ENCODE results near the gene KRTAP4-3. TPM values are rescaled to one million over a fixed set of nuclear protein-coding genes. Genes with fewer than 3 reads are reported as not detected.

The KRTAP4-3 gene
- total and polyA plus RNA-seq, 10 of the 15 experiments (the other 5 are each of a cell fraction or from before 2014, with no cell fraction given), result not detected

DNA sequence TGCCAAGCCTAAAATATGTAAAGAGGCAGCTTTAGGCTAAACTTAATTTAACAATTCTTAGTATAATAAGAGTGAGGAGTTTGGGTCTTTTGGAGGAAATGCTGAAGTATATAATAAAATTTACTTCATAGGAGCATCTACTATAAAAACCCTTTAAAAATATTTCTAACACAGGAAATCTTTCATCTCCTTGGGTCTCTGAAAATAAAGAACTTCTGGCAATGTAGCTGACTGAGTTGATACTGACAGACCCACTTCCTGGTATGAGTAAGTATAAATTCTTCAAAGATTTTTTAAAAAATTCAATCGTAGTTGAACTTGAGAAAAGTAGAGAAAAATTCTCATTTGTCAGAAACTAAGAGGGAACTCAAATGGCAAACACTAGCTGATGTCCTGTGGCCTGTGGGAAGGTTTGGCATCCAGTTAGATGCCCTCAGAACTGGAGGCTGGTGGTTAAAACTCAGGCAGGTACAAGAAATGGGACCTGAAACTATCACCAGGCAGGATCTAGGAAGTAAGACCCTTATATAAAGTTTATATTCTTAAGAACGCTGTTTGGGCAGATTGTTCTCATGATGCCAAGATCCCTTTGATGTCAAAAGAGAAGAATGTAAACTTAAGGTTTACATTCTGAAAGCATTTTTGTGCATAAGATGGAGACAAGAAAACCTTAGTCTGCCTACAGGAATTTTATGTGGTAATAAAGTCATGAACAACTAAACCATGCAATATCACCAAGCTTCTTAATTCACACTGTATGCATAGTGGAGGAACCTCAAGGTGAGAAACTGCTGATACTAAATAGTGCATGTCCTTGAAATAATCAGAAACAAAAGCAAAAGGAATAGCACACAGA lies 33.9 kb downstream of the KRTAP4-3 start:
- FAIRE-seq, result no peak
- RAD21 ChIA-PET (ENCODE audit: unreplicated experiment), result no interaction called here

More for the DNA sequence above, 33.9 kb downstream of the KRTAP4-3 start:
- H3K27ac ChIP-seq (ENCODE audit: control insufficient read depth, insufficient read depth), result no peak overlapping the region
- no peaks in the 10 kb centered on the region for H3K27me3 ChIP-seq (replicated peaks in 1 of 2; ENCODE audit: control insufficient read depth in 2 of 2, insufficient read depth in 2 of 2, low read length in 1 of 2)
- no peaks in the 10 kb centered on the region for H3K4me1 ChIP-seq (ENCODE audit: control insufficient read depth, insufficient read depth, low read length)
- H3K79me2 ChIP-seq (ENCODE audit: control insufficient read depth, insufficient read depth, low read length), result no peaks in the 10 kb centered on the region
- no TSS peak for BruUV-seq (replicated peaks)
- SMC1A ChIA-PET (ENCODE audit: uncharacterized antibody, unreplicated experiment), result no interaction called here
- DNase-seq (ENCODE audit: low read depth, low spot score) (no peak), ATAC-seq (no peak)
- intact Hi-C loops (cut with micrococcal nuclease; ENCODE audit: unreplicated experiment), result no loop called here
- CTCF ChIA-PET, result no interaction called here
- H3K4me2 ChIP-seq (ENCODE audit: control insufficient read depth, insufficient read depth), result no peak overlapping the region
- H4K20me1 ChIP-seq (ENCODE audit: control insufficient read depth, insufficient read depth), result no peaks in the 10 kb centered on the region
- in situ Hi-C loops (cut with MboI), result no loop called here
- WGBS (ENCODE audit: insufficient coverage, insufficient replicate concordance, low lambda C conversion rate, missing lambda C conversion rate), result 0% methylated on average over 2 of the region's 2 CpGs
- no peak overlapping the region for H2AFZ ChIP-seq (ENCODE audit: control insufficient read depth, low read depth, low read length)
- no peak overlapping the region for H3K9ac ChIP-seq (ENCODE audit: control insufficient read depth, insufficient read depth, low read length)
- no peaks in the 10 kb centered on the region for H3K9me3 ChIP-seq (replicated peaks; ENCODE audit: control insufficient read depth, insufficient read depth, low read length)
- POLR2A ChIA-PET, result no interaction called here
- H3K36me3 ChIP-seq (ENCODE audit: control insufficient read depth in 2 of 2, insufficient read depth in 2 of 2, low read length in 1 of 2), result no peaks in the 10 kb centered on the region
- no peak for TF ChIP-seq ASH2L (IDR thresholded peaks at IDR 0.05; ENCODE audit: borderline replicate concordance, low read depth)
- no peak for TF ChIP-seq SMAD5 (IDR thresholded peaks at IDR 0.05; ENCODE audit: low read depth)
- TF ChIP-seq MTA2 (IDR thresholded peaks at IDR 0.05; ENCODE audit: low read depth), result no peak
- no peak for TF ChIP-seq GABPA (IDR thresholded peaks at IDR 0.05; ENCODE audit: low read depth)
- TF ChIP-seq STAT1 (conservative IDR thresholded peaks at IDR 0.05), result no peak
- TF ChIP-seq, protein P1, sequence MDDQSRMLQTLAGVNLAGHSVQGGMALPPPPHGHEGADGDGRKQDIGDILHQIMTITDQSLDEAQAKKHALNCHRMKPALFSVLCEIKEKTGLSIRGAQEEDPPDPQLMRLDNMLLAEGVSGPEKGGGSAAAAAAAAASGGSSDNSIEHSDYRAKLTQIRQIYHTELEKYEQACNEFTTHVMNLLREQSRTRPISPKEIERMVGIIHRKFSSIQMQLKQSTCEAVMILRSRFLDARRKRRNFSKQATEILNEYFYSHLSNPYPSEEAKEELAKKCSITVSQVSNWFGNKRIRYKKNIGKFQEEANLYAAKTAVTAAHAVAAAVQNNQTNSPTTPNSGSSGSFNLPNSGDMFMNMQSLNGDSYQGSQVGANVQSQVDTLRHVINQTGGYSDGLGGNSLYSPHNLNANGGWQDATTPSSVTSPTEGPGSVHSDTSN (IDR thresholded peaks at IDR 0.05; ENCODE audit: insufficient replicate concordance, low read depth, low read length), result no peak
- TF ChIP-seq, protein P2, sequence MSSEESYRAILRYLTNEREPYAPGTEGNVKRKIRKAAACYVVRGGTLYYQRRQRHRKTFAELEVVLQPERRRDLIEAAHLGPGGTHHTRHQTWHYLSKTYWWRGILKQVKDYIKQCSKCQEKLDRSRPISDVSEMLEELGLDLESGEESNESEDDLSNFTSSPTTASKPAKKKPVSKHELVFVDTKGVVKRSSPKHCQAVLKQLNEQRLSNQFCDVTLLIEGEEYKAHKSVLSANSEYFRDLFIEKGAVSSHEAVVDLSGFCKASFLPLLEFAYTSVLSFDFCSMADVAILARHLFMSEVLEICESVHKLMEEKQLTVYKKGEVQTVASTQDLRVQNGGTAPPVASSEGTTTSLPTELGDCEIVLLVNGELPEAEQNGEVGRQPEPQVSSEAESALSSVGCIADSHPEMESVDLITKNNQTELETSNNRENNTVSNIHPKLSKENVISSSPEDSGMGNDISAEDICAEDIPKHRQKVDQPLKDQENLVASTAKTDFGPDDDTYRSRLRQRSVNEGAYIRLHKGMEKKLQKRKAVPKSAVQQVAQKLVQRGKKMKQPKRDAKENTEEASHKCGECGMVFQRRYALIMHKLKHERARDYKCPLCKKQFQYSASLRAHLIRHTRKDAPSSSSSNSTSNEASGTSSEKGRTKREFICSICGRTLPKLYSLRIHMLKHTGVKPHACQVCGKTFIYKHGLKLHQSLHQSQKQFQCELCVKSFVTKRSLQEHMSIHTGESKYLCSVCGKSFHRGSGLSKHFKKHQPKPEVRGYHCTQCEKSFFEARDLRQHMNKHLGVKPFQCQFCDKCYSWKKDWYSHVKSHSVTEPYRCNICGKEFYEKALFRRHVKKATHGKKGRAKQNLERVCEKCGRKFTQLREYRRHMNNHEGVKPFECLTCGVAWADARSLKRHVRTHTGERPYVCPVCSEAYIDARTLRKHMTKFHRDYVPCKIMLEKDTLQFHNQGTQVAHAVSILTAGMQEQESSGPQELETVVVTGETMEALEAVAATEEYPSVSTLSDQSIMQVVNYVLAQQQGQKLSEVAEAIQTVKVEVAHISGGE (CRISPR knock-in tag; IDR thresholded peaks at IDR 0.05), result no peak
- no peak for TF ChIP-seq NFYA (IDR thresholded peaks at IDR 0.05; ENCODE audit: borderline replicate concordance, low read depth, low read length)
- TF ChIP-seq YBX1 (IDR thresholded peaks at IDR 0.05), result no peak
- H3K4me3 ChIP-seq, result no peak overlapping the region
